Large intestine (tissue), 3 donors: ENCODE results near the gene EPHB2. TPM values are rescaled to one million over a fixed set of nuclear protein-coding genes. Genes with fewer than 3 reads are reported as not detected.
"Not testable (repeated sequence)": the region's sequence is repeated elsewhere in the genome, so short reads cannot be mapped to it uniquely, and the experiment has no call there.

Source experiments
- DNase-seq, 2 donors: peaks; one replicate each; pipeline versions ENCODE4 v3.0.0 to v3.0.0-alpha.2; 2013
- H3K27ac ChIP-seq: one replicate; pipeline ENCODE4 v1.5.1; 2013; ENCODE audit warnings: low read length
- H3K27me3 ChIP-seq: 2 replicates; pipeline ENCODE4 v1.6.1; 2013; ENCODE audit warnings: low read length; ENCODE audit not compliant: control insufficient read depth, insufficient read depth
- H3K36me3 ChIP-seq: 2 replicates; pipeline ENCODE4 v1.6.1; 2013; ENCODE audit warnings: low read length; ENCODE audit not compliant: control insufficient read depth, insufficient read depth
- H3K4me1 ChIP-seq: one replicate; pipeline ENCODE4 v1.6.1; 2013; ENCODE audit warnings: low read length; ENCODE audit not compliant: control insufficient read depth, insufficient read depth
- H3K4me3 ChIP-seq: one replicate; pipeline ENCODE4 v1.5.1; 2013; ENCODE audit warnings: low read length
- H3K9me3 ChIP-seq: one replicate; pipeline ENCODE4 v1.6.1; 2013; ENCODE audit warnings: mild to moderate bottlenecking, low read depth, low read length, moderate library complexity; ENCODE audit not compliant: control insufficient read depth
- WGBS: methylation state at CpG from one replicate; pipeline ENCODE4 v1.1.5; 2013; ENCODE audit warnings: low lambda C conversion rate; ENCODE audit not compliant: insufficient coverage; 5-methylcytosine and 5-hydroxymethylcytosine counted together
- polyA plus RNA-seq: library from polyadenylated mRNA; unstranded; fragments of 120-200 nt; gene quantifications from one replicate; pipeline ENCODE4 v1.2.1, GENCODE V29; 2013

Gene EPHB2
- polyA plus RNA-seq, 1 donor = 37.6 TPM

DNA sequence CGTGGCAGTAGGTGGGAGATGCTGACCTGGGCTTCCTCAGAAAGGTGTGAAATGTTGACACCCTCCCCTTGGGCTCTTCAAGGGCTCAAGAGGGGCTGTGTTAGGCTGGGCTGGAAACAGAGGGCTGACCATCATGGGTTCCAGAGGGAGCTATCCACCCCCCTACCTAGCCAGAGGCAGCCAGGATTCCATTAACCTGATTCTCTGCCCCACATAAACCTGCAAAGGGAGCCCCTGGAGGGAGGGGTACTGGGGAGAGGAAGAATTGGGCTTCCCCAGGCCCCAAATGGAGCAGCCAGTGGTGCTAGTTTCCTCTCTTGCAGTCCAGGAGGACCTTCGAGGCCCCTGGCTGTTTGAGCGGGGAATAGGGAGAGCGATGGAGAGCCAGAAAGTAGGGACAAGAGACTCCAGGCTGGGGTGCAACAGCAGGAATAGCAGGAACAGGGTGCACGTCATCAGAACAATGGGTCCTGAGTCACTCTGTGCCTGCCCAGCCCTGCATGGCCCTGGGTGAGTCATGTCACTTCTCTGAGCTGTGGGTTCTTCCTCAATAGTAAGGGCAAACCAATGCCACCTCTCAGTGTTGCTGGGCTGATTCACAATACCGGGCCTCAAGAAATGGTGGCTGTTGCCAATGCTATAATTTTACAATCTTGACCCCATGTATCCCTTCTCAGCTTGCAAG, 121.2 kb downstream of the EPHB2 start:
- no peak for DNase-seq
- Histone ChIP-seq H3K27me3 (no peaks in the 10 kb centered on the region), H3K4me1 (peaks cover 25% of the 10 kb centered on the region), H3K36me3 (no peaks in the 10 kb centered on the region), H3K9me3 (no peaks in the 10 kb centered on the region), H3K27ac (no peak overlapping the region), H3K4me3 (no peak overlapping the region)
- no CpG with 5 or more reads among the region's 6 CpGs for WGBS

DNA sequence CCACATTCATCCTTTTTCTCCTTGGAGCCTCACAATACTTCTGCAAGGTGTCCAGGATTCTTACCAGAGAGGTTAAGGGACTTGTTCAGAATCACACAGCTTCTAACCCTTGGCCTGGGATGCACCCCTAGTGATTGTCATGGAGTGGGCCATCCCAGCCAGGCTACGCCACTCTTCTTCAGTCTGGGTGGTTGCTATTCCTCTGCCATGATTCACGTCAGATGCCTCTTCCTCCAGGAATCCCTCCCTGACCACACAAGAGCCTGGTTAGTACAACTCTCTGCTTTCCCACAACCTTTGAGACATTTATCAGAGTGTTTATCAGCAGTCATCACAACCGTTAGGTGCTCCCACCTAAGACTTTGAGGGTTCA, 121.8 kb downstream of the EPHB2 start:
- H3K27ac ChIP-seq = no peak overlapping the region
- no peak overlapping the region for H3K4me3 ChIP-seq
- WGBS = no CpG with 5 or more reads among the region's 3 CpGs
- H3K9me3 ChIP-seq = no peaks in the 10 kb centered on the region
- DNase-seq = no peak
- no peaks in the 10 kb centered on the region for H3K27me3 ChIP-seq
- H3K4me1 ChIP-seq = peaks cover 20% of the 10 kb centered on the region
- no peaks in the 10 kb centered on the region for H3K36me3 ChIP-seq

DNA sequence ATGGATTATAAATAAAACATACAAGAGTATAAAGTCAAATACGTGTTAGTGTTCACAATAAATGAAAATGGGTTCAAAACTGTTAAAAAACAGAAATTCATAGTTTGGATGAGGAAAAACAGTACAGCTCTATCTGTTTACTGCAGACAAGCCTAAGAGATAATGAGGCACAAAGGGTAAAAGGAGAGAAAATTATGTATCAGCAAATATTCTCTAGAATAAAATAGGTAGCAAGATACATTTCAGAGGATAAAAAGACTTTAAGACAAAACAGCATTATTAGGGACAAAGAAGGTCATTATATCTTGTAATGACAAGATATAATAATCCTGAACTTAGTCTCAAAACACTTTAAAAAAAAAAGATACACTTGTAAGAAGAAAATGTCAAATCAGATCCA, 123.1 kb downstream of the EPHB2 start:
- no peak overlapping the region for H3K27ac ChIP-seq
- WGBS = 90% methylated on average over 1 of the region's 1 CpG
- no peaks in the 10 kb centered on the region for H3K27me3 ChIP-seq
- peaks cover 7% of the 10 kb centered on the region for H3K4me1 ChIP-seq
- H3K9me3 ChIP-seq = no peaks in the 10 kb centered on the region
- no peak for DNase-seq
- H3K4me3 ChIP-seq = no peak overlapping the region
- peaks cover 3% of the 10 kb centered on the region for H3K36me3 ChIP-seq

DNA sequence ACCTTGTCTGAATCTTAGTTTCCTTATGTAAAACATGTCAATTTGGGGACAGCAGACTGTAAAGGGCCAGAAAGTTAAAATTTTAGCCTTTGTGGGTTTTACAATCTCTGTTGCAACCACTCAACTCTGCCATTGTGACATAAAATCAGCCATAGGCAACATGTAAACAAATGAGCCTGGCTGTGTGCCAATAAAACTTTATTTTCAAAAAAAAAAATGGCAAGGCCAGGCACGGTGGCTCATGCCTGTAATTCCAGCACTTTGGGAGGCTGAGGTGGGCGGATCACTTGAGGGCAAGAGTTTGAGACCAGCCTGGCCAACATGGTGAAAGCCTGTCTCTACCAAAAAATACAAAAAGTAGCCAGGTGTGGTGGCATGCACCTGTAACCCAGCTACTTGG, 123.8 kb downstream of the EPHB2 start:
- not testable (repeated sequence) for H3K27me3 ChIP-seq, H3K9me3 ChIP-seq, H3K4me3 ChIP-seq, H3K27ac ChIP-seq, DNase-seq, H3K36me3 ChIP-seq, H3K4me1 ChIP-seq
- no CpG with 5 or more reads among the region's 2 CpGs for WGBS

DNA sequence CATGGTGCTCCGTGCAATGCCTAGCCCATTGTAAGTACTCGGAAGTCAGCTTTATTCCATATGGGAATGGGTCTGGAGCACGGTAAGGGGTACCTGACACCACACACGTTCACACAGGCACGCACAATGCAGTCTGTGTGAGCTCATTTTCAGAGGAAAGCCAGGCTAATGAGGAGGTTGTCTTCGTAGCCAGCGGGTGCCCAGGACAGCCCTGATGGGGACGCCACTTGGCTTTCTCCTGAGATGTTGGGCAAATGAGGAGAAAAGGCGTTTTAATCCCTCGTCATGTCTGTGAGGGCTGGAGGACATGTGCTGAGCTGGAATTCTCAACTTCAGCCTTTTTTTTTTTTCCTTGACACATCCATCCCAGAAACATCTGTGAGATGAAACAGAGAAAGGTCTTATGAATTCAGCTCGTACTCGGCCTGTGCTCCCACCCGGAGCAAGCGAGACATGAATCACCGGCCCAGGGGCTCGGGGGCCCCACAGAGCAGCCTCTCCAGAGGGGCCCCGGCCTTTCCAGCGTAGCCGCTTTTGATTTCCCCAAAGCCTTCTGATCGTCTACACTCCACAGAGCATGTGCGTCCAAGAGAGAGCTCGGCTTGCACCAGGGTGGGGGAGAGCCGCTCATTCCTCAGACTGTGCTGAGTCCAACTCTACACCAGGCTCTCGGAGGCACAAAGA, 125.1 kb downstream of the EPHB2 start:
- H3K27me3 ChIP-seq = no peaks in the 10 kb centered on the region
- WGBS = 100% methylated on average over 1 of the region's 24 CpGs
- no peak for DNase-seq
- H3K9me3 ChIP-seq = no peaks in the 10 kb centered on the region
- H3K4me3 ChIP-seq = no peak overlapping the region
- H3K27ac ChIP-seq = no peak overlapping the region
- H3K4me1 ChIP-seq = no peaks in the 10 kb centered on the region
- H3K36me3 ChIP-seq = peaks cover 3% of the 10 kb centered on the region

DNA sequence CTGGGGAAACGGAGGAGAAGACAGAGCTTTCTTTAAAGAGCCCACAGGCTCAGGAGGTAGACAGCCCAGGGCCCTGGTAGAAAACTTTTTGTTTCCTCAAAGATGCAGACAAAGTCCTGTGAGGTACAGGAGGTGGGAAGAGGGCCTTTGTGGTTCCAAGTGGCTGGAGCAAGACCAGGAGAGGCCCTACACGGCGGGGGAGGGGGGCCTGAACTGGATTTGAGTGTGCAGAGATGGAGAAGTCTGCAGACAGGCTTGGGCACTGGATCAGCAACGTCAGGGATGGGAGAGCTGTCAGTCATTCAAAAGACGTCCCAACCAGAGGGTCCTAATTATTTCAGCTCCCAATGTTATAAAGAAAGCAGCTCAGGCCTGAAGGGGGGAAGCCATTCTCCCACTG, 126.2 kb downstream of the EPHB2 start:
- no peak for DNase-seq
- Histone ChIP-seq H3K27ac (no peak overlapping the region), H3K27me3 (no peaks in the 10 kb centered on the region), H3K9me3 (no peaks in the 10 kb centered on the region), H3K4me1 (no peaks in the 10 kb centered on the region), H3K4me3 (no peak overlapping the region), H3K36me3 (peaks cover 3% of the 10 kb centered on the region)
- 100% methylated on average over 2 of the region's 5 CpGs for WGBS

DNA sequence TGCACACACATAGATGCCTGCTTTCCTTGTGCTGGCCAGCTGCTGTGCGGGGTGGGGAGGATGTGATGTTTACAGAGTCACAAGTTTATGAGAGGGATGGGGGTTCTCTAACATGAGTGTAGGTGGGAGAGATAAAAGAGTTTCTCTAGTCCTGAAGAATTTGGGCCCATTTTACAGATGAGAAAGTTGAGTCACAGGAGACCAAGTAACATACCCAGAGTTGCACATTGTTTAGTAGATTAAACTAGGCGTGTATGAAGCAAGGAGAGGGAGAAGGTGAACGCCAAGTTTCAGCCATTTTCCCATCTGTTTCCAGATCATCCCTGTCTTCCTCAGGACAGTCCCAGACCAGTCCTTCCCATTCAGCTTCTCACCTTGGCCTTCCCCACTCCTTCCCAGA, 126.7 kb downstream of the EPHB2 start:
- Histone ChIP-seq H3K27me3 (no peaks in the 10 kb centered on the region), H3K4me1 (no peaks in the 10 kb centered on the region), H3K27ac (no peak overlapping the region), H3K36me3 (peaks cover 5% of the 10 kb centered on the region), H3K9me3 (no peaks in the 10 kb centered on the region), H3K4me3 (no peak overlapping the region)
- WGBS = 100% methylated on average over 1 of the region's 3 CpGs
- no peak for DNase-seq

DNA sequence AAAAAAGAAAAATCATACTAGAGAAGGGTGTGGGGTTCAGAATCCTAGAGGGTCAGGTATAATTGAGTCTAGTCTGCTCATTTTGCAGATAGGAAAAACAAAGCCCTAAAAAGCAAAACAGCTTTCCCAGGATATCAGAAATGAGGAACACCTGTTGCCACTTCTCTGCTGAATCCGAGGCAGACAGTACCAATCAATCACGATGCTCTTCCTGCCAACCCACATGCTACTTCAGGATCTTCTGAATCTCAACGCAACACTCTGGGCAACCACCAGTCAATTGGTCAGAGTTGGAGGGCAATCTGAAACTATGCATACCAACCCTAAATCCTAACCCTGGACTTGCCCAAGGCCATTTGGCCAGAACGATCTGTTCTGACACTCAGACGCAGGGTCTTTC, 128.3 kb downstream of the EPHB2 start:
- H3K27me3 ChIP-seq = no peaks in the 10 kb centered on the region
- H3K4me1 ChIP-seq = no peaks in the 10 kb centered on the region
- no peak overlapping the region for H3K4me3 ChIP-seq
- peaks cover 8% of the 10 kb centered on the region for H3K36me3 ChIP-seq
- no peaks in the 10 kb centered on the region for H3K9me3 ChIP-seq
- no peak overlapping the region for H3K27ac ChIP-seq
- WGBS = no CpG with 5 or more reads among the region's 5 CpGs
- no peak for DNase-seq

DNA sequence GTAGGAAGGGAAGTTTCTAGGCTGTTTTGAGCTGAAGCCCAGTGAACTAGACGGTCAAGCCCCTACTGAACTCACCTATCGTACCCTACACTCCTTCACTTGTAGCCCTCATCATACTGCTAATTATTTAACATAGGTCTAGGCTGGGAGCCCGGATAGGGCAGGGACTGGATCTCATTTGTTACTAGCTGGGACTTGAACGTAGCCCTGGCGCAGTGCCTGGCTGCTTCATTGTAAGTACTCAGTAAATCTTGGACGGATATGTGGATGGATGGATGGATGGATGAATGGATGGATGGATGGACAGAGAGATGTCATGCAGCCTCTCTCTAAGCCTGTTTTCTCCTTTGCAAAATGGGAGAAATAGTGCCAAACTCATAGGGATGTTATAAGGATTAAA, 129.2 kb downstream of the EPHB2 start:
- H3K27me3 ChIP-seq = no peaks in the 10 kb centered on the region
- peaks cover 12% of the 10 kb centered on the region for H3K36me3 ChIP-seq
- no peaks in the 10 kb centered on the region for H3K4me1 ChIP-seq
- no peak overlapping the region for H3K4me3 ChIP-seq
- H3K9me3 ChIP-seq = no peaks in the 10 kb centered on the region
- no peak for DNase-seq
- H3K27ac ChIP-seq = no peak overlapping the region
- WGBS = no CpG with 5 or more reads among the region's 6 CpGs

DNA sequence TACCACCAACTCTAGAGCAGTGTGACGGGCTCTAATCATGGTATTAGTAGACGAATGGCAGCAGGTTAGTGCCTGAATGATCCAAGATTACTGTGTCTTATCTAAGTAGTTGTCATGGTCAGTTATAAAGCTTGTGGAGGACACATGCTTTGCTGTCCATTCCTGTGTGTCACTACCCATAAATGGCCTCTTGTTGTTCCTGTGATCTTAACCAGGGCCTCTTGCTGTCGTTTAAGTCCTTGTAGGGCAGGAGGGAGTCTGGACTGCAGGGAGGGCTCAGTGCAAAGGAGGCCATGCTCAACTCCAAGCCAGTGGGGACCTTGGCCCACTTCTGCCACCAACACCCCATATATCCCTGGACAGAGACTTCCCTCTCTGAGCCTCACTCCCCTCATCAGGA, 130.5 kb downstream of the EPHB2 start:
- peak in 1 of 2 donors; percentile 22 for DNase-seq
- Histone ChIP-seq H3K9me3 (no peaks in the 10 kb centered on the region), H3K36me3 (peaks cover 12% of the 10 kb centered on the region), H3K4me3 (no peak overlapping the region), H3K27me3 (no peaks in the 10 kb centered on the region), H3K4me1 (no peaks in the 10 kb centered on the region), H3K27ac (no peak overlapping the region)
- no CpG with 5 or more reads among the region's 3 CpGs for WGBS

DNA sequence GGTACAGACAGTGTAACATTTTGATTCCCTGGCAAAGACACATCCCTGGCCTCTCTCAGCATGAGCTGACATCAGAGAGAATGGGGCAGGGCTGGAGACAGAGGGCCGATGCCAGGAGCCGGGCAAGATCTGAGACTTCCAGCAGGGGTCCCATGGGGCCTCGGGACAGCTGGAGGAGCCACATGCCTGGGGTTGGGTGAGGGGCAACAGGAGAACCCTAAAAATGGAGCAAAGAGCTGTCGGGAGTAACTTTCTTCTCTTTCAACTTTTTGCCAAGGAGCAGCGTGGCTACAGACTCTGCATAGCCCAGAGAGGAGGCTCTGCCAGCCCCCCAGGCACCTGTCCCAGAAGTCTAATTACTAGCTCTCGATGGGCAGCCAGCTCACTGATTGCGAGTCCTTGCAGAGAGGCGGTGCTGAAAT, 131.2 kb downstream of the EPHB2 start:
- H3K36me3 ChIP-seq = peaks cover 16% of the 10 kb centered on the region
- H3K27ac ChIP-seq = no peak overlapping the region
- H3K9me3 ChIP-seq = no peaks in the 10 kb centered on the region
- no peak for DNase-seq
- no CpG with 5 or more reads among the region's 8 CpGs for WGBS
- H3K4me1 ChIP-seq = no peaks in the 10 kb centered on the region
- no peaks in the 10 kb centered on the region for H3K27me3 ChIP-seq
- no peak overlapping the region for H3K4me3 ChIP-seq
